Measurements from ENCODE around the gene C1QTNF2.

The C1QTNF2 gene

DNA sequence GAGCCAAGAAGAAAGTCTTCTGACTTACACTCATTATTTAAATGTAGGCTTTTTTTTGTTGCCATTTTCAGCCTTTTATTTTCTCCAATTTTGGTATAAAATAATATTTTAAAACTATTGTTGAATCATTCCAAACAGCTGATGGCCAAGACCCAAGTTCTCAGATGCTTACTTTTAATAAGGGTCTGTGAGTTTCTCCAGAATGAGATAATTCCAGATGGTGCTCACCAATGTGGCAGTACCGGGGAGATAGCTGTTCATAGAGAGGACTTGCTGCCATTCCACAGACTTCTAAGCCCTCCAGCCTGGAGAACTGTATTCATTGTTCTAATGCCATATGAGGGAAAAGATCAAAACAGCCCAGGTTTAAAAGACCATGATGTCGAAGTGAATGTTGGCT lies 5.3 kb upstream of the C1QTNF2 start:
- in situ Hi-C loops (cut with HindIII; ENCODE audit: low sequenced_read_pairs) = no loop called here
- no peak for DNase-seq (ENCODE audit: low read depth)
- no peak overlapping the region for H3K4me3 ChIP-seq (ENCODE audit: low read depth, low read length)
- no peak for TF ChIP-seq CTCF (IDR thresholded peaks at IDR 0.05; ENCODE audit: low read depth, low read length, missing control alignments)

DNA sequence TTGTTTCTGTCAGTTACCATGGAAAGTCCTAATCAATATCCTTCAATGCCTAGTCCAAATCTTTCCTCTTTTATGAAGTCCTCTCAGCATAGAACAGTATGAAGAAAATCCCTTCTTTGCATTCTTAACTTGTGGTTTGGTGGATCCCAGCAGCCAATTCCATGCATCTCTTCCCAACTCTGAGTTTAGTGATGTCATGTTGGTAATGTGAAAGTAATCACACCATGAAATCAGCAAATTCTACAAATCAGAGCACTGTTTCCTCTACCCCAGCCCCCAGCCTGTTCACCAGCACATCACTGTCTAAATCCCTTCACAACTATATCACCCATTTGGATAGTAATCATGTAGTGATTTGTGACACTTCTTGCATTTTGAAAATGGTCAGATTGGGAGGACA lies 4.7 kb upstream of the C1QTNF2 start:
- in situ Hi-C loops (cut with HindIII; ENCODE audit: low sequenced_read_pairs) = no loop called here
- H3K4me3 ChIP-seq (ENCODE audit: low read depth, low read length) = no peak overlapping the region
- TF ChIP-seq CTCF (IDR thresholded peaks at IDR 0.05; ENCODE audit: low read depth, low read length, missing control alignments) = no peak
- DNase-seq (ENCODE audit: low read depth) = no peak

- DNase-seq (ENCODE audit: low read depth) = no peak
These were observed 868 bp upstream of the C1QTNF2 start for GRCh38 chr5:160371294-160371693.

GRCh38 chr5:160370713-160371034 lies 248 bp upstream of the C1QTNF2 start:
- no peak for TF ChIP-seq CTCF (IDR thresholded peaks at IDR 0.05; ENCODE audit: low read depth, low read length, missing control alignments)
- DNase-seq (ENCODE audit: low read depth) = no peak
- in situ Hi-C loops (cut with HindIII; ENCODE audit: low sequenced_read_pairs) = no loop called here
- H3K4me3 ChIP-seq (ENCODE audit: low read depth, low read length) = peak overlapping the region; percentile 52

More at GRCh38 chr5:160371294-160371693, 868 bp upstream of the C1QTNF2 start:
- in situ Hi-C loops (cut with HindIII; ENCODE audit: low sequenced_read_pairs) = no loop called here
- no peak overlapping the region for H3K4me3 ChIP-seq (ENCODE audit: low read depth, low read length)
- TF ChIP-seq CTCF (IDR thresholded peaks at IDR 0.05; ENCODE audit: low read depth, low read length, missing control alignments) = no peak

GRCh38 chr5:160367885-160368284 lies 2.5 kb downstream of the C1QTNF2 start:
- DNase-seq (ENCODE audit: low read depth) = no peak
- no peak for TF ChIP-seq CTCF (IDR thresholded peaks at IDR 0.05; ENCODE audit: low read depth, low read length, missing control alignments)
- in situ Hi-C loops (cut with HindIII; ENCODE audit: low sequenced_read_pairs) = no loop called here

GRCh38 chr5:160367261-160367660 lies 3.2 kb downstream of the C1QTNF2 start:
- H3K4me3 ChIP-seq (ENCODE audit: low read depth, low read length) = no peak overlapping the region
- TF ChIP-seq CTCF (IDR thresholded peaks at IDR 0.05; ENCODE audit: low read depth, low read length, missing control alignments) = no peak
- in situ Hi-C loops (cut with HindIII; ENCODE audit: low sequenced_read_pairs) = no loop called here
- no peak for DNase-seq (ENCODE audit: low read depth)

More at GRCh38 chr5:160367885-160368284, 2.5 kb downstream of the C1QTNF2 start:
- H3K4me3 ChIP-seq (ENCODE audit: low read depth, low read length) = no peak overlapping the region

DNA sequence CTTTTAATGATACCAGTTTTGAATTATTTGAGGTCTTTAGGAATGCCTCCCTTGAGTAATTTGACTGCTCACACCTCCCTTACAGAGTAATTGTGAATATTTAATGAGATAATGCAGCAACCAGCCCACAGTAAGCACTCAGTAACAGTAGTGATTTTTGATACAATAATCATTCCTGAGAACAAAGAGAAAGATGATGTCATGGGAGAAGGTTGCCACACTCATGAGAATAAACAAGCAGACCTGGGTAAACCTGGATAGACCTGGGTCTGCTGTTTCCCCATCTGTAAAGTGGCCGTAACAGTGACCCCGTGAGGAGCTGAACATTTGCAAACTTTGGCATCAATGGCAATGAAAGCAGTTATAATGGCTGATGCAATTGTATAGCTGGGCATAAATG lies 4.2 kb downstream of the C1QTNF2 start:
- in situ Hi-C loops (cut with HindIII; ENCODE audit: low sequenced_read_pairs) = no loop called here
- TF ChIP-seq CTCF (IDR thresholded peaks at IDR 0.05; ENCODE audit: low read depth, low read length, missing control alignments) = no peak
- no peak overlapping the region for H3K4me3 ChIP-seq (ENCODE audit: low read depth, low read length)
- no peak for DNase-seq (ENCODE audit: low read depth)
